H9 (cell line): Measurements from ENCODE around the gene KISS1R. TPM values are rescaled to one million over a fixed set of nuclear protein-coding genes. Genes with fewer than 3 reads are reported as not detected.

Source experiments
- DNase-seq: peaks from one replicate; pipeline ENCODE4 v3.0.0-alpha.2; 2017
- H2AFZ ChIP-seq: one replicate; pipeline ENCODE4 v1.6.1; 2013; ENCODE audit warnings: mild to moderate bottlenecking, low read length, control low read depth, moderate library complexity
- H2AK5ac ChIP-seq: 2 replicates; pipeline ENCODE4 v1.6.1; 2013; ENCODE audit warnings: low read length, control low read depth, mixed read lengths; ENCODE audit not compliant: insufficient read length
- H2BK120ac ChIP-seq: one replicate; pipeline ENCODE4 v1.6.1; 2013; ENCODE audit warnings: low read depth, mild to moderate bottlenecking, low read length, control low read depth, inconsistent platforms; ENCODE audit not compliant: poor library complexity, severe bottlenecking
- H2BK12ac ChIP-seq: 2 replicates; pipeline ENCODE4 v1.6.1; 2013; ENCODE audit warnings: low read length, control low read depth, mixed read lengths, low read depth; ENCODE audit not compliant: insufficient read length
- H2BK15ac ChIP-seq: 2 replicates; pipeline ENCODE4 v1.6.1; 2013; ENCODE audit warnings: low read depth, low read length, control low read depth
- H2BK20ac ChIP-seq: one replicate; pipeline ENCODE4 v1.6.1; 2013; ENCODE audit warnings: low read depth, mild to moderate bottlenecking, low read length, control low read depth, inconsistent platforms; ENCODE audit not compliant: poor library complexity, severe bottlenecking
- H2BK5ac ChIP-seq: 2 replicates; pipeline ENCODE4 v1.6.1; 2013; ENCODE audit warnings: low read length, control low read depth, mixed read lengths; ENCODE audit not compliant: insufficient read length
- H3K14ac ChIP-seq: 2 replicates; pipeline ENCODE4 v1.6.1; 2013; ENCODE audit warnings: low read length, control low read depth; ENCODE audit not compliant: insufficient read depth
- H3K18ac ChIP-seq: 2 replicates; pipeline ENCODE4 v1.6.1; 2013; ENCODE audit warnings: low read depth, mild to moderate bottlenecking, mixed read lengths, low read length, control low read depth; ENCODE audit not compliant: insufficient read length
- H3K23ac ChIP-seq: 2 replicates; pipeline ENCODE4 v1.6.1; 2013; ENCODE audit warnings: low read length, control low read depth, mixed read lengths, low read depth; ENCODE audit not compliant: insufficient read length
- H3K23me2 ChIP-seq: 2 replicates; pipeline ENCODE4 v1.6.1; 2013; ENCODE audit warnings: low read depth, mild to moderate bottlenecking, mixed read lengths, low read length, control low read depth; ENCODE audit not compliant: insufficient read length, poor library complexity, severe bottlenecking
- H3K27ac ChIP-seq: 2 replicates; pipeline ENCODE4 v1.5.1; 2013; ENCODE audit warnings: low read length, control low read depth, mixed read lengths, low read depth; ENCODE audit not compliant: insufficient read length
- H3K27me3 ChIP-seq: 2 replicates; pipeline ENCODE4 v1.6.1; 2013; ENCODE audit warnings: low read length, control low read depth, inconsistent platforms; ENCODE audit not compliant: insufficient read depth
- H3K4ac ChIP-seq: 2 replicates; pipeline ENCODE4 v1.6.1; 2013; ENCODE audit warnings: low read depth, mild to moderate bottlenecking, control low read depth, inconsistent platforms, low read length, moderate library complexity
- H3K4me1 ChIP-seq: 2 replicates; pipeline ENCODE4 v1.6.1; 2013; ENCODE audit warnings: low read length, control low read depth, inconsistent platforms; ENCODE audit not compliant: insufficient read depth
- H3K4me2 ChIP-seq: 2 replicates; pipeline ENCODE4 v1.6.1; 2013; ENCODE audit warnings: low read length, control low read depth, mixed read lengths; ENCODE audit not compliant: insufficient read length, insufficient read depth
- H3K56ac ChIP-seq: 2 replicates; pipeline ENCODE4 v1.6.1; 2013; ENCODE audit warnings: low read depth, mild to moderate bottlenecking, mixed read lengths, low read length, control low read depth; ENCODE audit not compliant: insufficient read length
- H3K79me1 ChIP-seq: 2 replicates; pipeline ENCODE4 v1.6.1; 2013; ENCODE audit warnings: low read depth, mild to moderate bottlenecking, moderate library complexity, low read length, control low read depth, inconsistent platforms; ENCODE audit not compliant: insufficient read depth, poor library complexity, severe bottlenecking
- H3K79me2 ChIP-seq: 2 replicates; pipeline ENCODE4 v1.6.1; 2013; ENCODE audit warnings: low read length, control low read depth, inconsistent platforms; ENCODE audit not compliant: insufficient read depth
- H3K9ac ChIP-seq: 2 replicates; pipeline ENCODE4 v1.6.1; 2013; ENCODE audit warnings: low read length, control low read depth, mixed read lengths; ENCODE audit not compliant: insufficient read length; ENCODE audit errors: extremely low read depth
- H3K9me3 ChIP-seq: one replicate; pipeline ENCODE4 v1.6.1; 2013; ENCODE audit warnings: low read depth, low read length, inconsistent platforms; ENCODE audit not compliant: control insufficient read depth
- H3T11ph ChIP-seq: one replicate; pipeline ENCODE4 v1.6.1; 2013; ENCODE audit warnings: mild to moderate bottlenecking, low read length, control low read depth, inconsistent platforms
- H4K20me1 ChIP-seq: one replicate; pipeline ENCODE4 v1.6.1; 2013; ENCODE audit not compliant: control insufficient read depth, insufficient read length, insufficient read depth
- H4K5ac ChIP-seq: 2 replicates; pipeline ENCODE4 v1.6.1; 2013; ENCODE audit warnings: low read depth, mild to moderate bottlenecking, mixed read lengths, low read length, control low read depth; ENCODE audit not compliant: insufficient read length
- H4K8ac ChIP-seq: replicated peaks from 2 replicates; pipeline ENCODE4 v1.6.1; 2013; ENCODE audit warnings: low read length, control low read depth, mixed read lengths, low read depth; ENCODE audit not compliant: insufficient read length
- H4K91ac ChIP-seq: 2 replicates; pipeline ENCODE4 v1.6.1; 2013; ENCODE audit warnings: low read depth, mild to moderate bottlenecking, moderate library complexity, mixed read lengths, low read length, control low read depth; ENCODE audit not compliant: insufficient read length
- H3K27ac Mint-ChIP-seq, 3 experiments: 2 replicates in 2 of 3; 3 replicates in 1 of 3; pipeline ENCODE4 v1.8.0; 2020 to 2021; ENCODE audit warnings: mixed read lengths in 3 of 3, mild to moderate bottlenecking in 1 of 3, moderate library complexity in 1 of 3
- H3K27me3 Mint-ChIP-seq: 2 replicates; pipeline ENCODE4 v1.8.0; 2021; ENCODE audit warnings: low read depth, mild to moderate bottlenecking, moderate library complexity, mixed read lengths
- H3K36me3 Mint-ChIP-seq, 3 experiments: 2 replicates in 2 of 3; 3 replicates in 1 of 3; pipeline ENCODE4 v1.8.0; 2020 to 2021; ENCODE audit warnings: low read depth in 3 of 3, mixed read lengths in 3 of 3; ENCODE audit not compliant: insufficient read depth in 1 of 3
- H3K4me1 Mint-ChIP-seq, 2 experiments: 2 replicates each; pipeline ENCODE4 v1.8.0; 2020; ENCODE audit warnings: mixed read lengths in 2 of 2
- H3K4me3 Mint-ChIP-seq, 2 experiments: 2 replicates in 1 of 2; 3 replicates in 1 of 2; pipeline ENCODE4 v1.8.0; 2020 to 2021; ENCODE audit warnings: mild to moderate bottlenecking in 2 of 2, mixed read lengths in 2 of 2, moderate library complexity in 1 of 2
- H3K9me3 Mint-ChIP-seq, 2 experiments: 2 replicates in 1 of 2; 3 replicates in 1 of 2; pipeline ENCODE4 v1.8.0; 2020; ENCODE audit warnings: mild to moderate bottlenecking in 2 of 2, mixed read lengths in 2 of 2, moderate library complexity in 1 of 2
- CTCF ChIP-seq: fragments of 200-600 bp; sonication (generic); conservative IDR thresholded peaks from 3 replicates; pipeline ENCODE4 v1.8.0; 2021; ENCODE audit warnings: antibody characterized with exemption, mild to moderate bottlenecking
- WGBS: extraction: QIAGEN DNeasy Blood & Tissue Kit; methylation state at CpG from one replicate; pipeline ENCODE4 v1.1.7; 2013; ENCODE audit warnings: missing lambda C conversion rate, low lambda C conversion rate, mixed read lengths; ENCODE audit not compliant: insufficient read length; ENCODE audit errors: extremely low coverage; 5-methylcytosine and 5-hydroxymethylcytosine counted together
- total RNA-seq: library from RNA; stranded (reverse); gene quantifications from 2 replicates; pipeline ENCODE4 v1.2.1, GENCODE V29; 2021

Gene KISS1R
- total RNA-seq, 1 experiment from 2014 or later, result 3.3 TPM

GRCh38 chr19:933553-933882 is 16.4 kb downstream of the KISS1R start:
- H2AK5ac ChIP-seq, result no peak overlapping the region
- H4K5ac ChIP-seq, result no peak overlapping the region
- H3K9ac ChIP-seq, result no peak overlapping the region
- H4K20me1 ChIP-seq, result no peaks in the 10 kb centered on the region
- no peaks in the 10 kb centered on the region for H3K9me3 ChIP-seq
- no peak for TF ChIP-seq CTCF
- Mint-ChIP-seq H3K9me3 (no peaks in the 10 kb centered on the region), H3K4me3 (no peak overlapping the region), H3K27ac (no peak overlapping the region), H3K4me1 (peaks cover 8 to 14% of the 10 kb centered on the region in 2 experiments; a peak in 3 of 4 replicates), H3K36me3 (peaks cover 11 to 57% (median 43%) of the 10 kb centered on the region in 3 experiments), H3K27me3 (no peaks in the 10 kb centered on the region)
- H4K91ac ChIP-seq, result no peak overlapping the region
- no peaks in the 10 kb centered on the region for H3K4me1 ChIP-seq
- H2BK12ac ChIP-seq, result no peak overlapping the region
- no peak overlapping the region for H3K56ac ChIP-seq
- no peak overlapping the region for H3K18ac ChIP-seq
- no peaks in the 10 kb centered on the region for H3K23me2 ChIP-seq
- no peak overlapping the region for H4K8ac ChIP-seq
- no peak overlapping the region for H2BK20ac ChIP-seq
- no peaks in the 10 kb centered on the region for H3K27me3 ChIP-seq
- no peak overlapping the region for H2BK5ac ChIP-seq
- no peak overlapping the region for H3K27ac ChIP-seq
- no peak overlapping the region for H3T11ph ChIP-seq
- H3K4ac ChIP-seq, result no peak overlapping the region
- DNase-seq, result no peak
- H3K79me2 ChIP-seq, result peaks cover 5% of the 10 kb centered on the region; the same call in 1 of the 2 replicates
- H3K23ac ChIP-seq, result no peak overlapping the region
- H2AFZ ChIP-seq, result no peak overlapping the region
- no CpG with 5 or more reads among the region's 14 CpGs for WGBS
- peaks cover 2% of the 10 kb centered on the region for H3K79me1 ChIP-seq
- no peak overlapping the region for H3K4me2 ChIP-seq
- no peak overlapping the region for H2BK15ac ChIP-seq
- no peak overlapping the region; the same call in 1 of the 2 replicates for H3K14ac ChIP-seq
- no peak overlapping the region for H2BK120ac ChIP-seq
